H4 (cell line): ENCODE measurements around the gene GAGE12E. TPM values are rescaled to one million over a fixed set of nuclear protein-coding genes. Genes with fewer than 3 reads are reported as not detected.
"Not testable (repeated sequence)": the region's sequence is repeated elsewhere in the genome, so short reads cannot be mapped to it uniquely, and the experiment has no call there.

Experiments
- DNase-seq: peaks from one replicate; pipeline ENCODE4 v3.0.0-alpha.2; 2015; ENCODE audit warnings: low spot score
- total RNA-seq: library from RNA; depleted of rRNA; stranded (reverse); fragments of >200 nt; shearing (Covaris generic); gene quantifications from 2 replicates; pipeline ENCODE4 v1.2.3, GENCODE V29; 2014; rRNA removed

The GAGE12E gene
- total RNA-seq: not detected in 2 replicates

GRCh38 chrX:49550989-49551388 is at the start of gene GAGE12E:
Gene GAGE12E (plus strand): TSS chrX:49551289. CDS start chrX:49552444, 1,155 bp downstream.
- not testable (repeated sequence) for DNase-seq

GRCh38 chrX:49531877-49532276 is 19.2 kb upstream of the GAGE12E start, which contains the start of gene GAGE12C:
Gene GAGE12C (plus strand): TSS chrX:49532177. CDS start chrX:49533332, 1,155 bp downstream.
- not testable (repeated sequence) for DNase-seq

- not testable (repeated sequence) for DNase-seq
Observed at GRCh38 chrX:49541433-49541832, 9.7 kb upstream of the GAGE12E start, which contains the start of gene GAGE12D. Gene GAGE12D (plus strand): TSS chrX:49541733. CDS start chrX:49542888, 1,155 bp downstream.

GRCh38 chrX:49560542-49560941 is 9.5 kb downstream of the GAGE12E start, which contains the start of gene GAGE12F:
Gene GAGE12F (plus strand): TSS chrX:49560842. CDS start chrX:49561997, 1,155 bp downstream.
- DNase-seq: not testable (repeated sequence)

GRCh38 chrX:49568728-49569127 is 17.6 kb downstream of the GAGE12E start:
- DNase-seq: not testable (repeated sequence)

- not testable (repeated sequence) for DNase-seq
Observed at GRCh38 chrX:49569152-49569551, 18.1 kb downstream of the GAGE12E start.

GRCh38 chrX:49570100-49570499 is 19.0 kb downstream of the GAGE12E start, which contains the start of gene GAGE12G:
Gene GAGE12G (plus strand): TSS chrX:49570400. CDS start chrX:49571555, 1,155 bp downstream.
- DNase-seq: not testable (repeated sequence)

- DNase-seq: not testable (repeated sequence)
Observed at GRCh38 chrX:49579649-49580048, 28.6 kb downstream of the GAGE12E start, which contains the start of gene GAGE12H. Gene GAGE12H (plus strand): TSS chrX:49579949. CDS start chrX:49581104, 1,155 bp downstream.

- not testable (repeated sequence) for DNase-seq
Observed at GRCh38 chrX:49589196-49589595, 38.1 kb downstream of the GAGE12E start, which contains the start of gene GAGE2A. Gene GAGE2A (plus strand): TSS chrX:49589496. CDS start chrX:49590651, 1,155 bp downstream.

GRCh38 chrX:49589769-49590478 is 38.8 kb downstream of the GAGE12E start:
- DNase-seq: not testable (repeated sequence)

- not testable (repeated sequence) for DNase-seq
Observed at GRCh38 chrX:49590488-49590887, 39.4 kb downstream of the GAGE12E start.

- not testable (repeated sequence) for DNase-seq
Observed at GRCh38 chrX:49598720-49599119, 47.6 kb downstream of the GAGE12E start, which contains the start of gene GAGE1. Gene GAGE1 (plus strand): TSS chrX:49599020. CDS start chrX:49600175, 1,155 bp downstream.

Other genes starting within 250 kb of the GAGE12E start
- not detected in 2 replicates for gene GAGE10, start 247.6 kb upstream of the GAGE12E start, total RNA-seq
- gene GAGE12J, start 229.3 kb upstream of the GAGE12E start, total RNA-seq: not detected in 2 replicates
- not detected in 2 replicates for gene GAGE13, start 219.7 kb upstream of the GAGE12E start, total RNA-seq
- gene GAGE12C, start 19.1 kb upstream of the GAGE12E start, total RNA-seq: 0.90 TPM in 1 of 2 replicates, not detected in the other
- 0.90 TPM in 1 of 2 replicates, not detected in the other for gene GAGE12D, start 9.6 kb upstream of the GAGE12E start, total RNA-seq
- gene GAGE12F, start 9.6 kb downstream of the GAGE12E start, total RNA-seq: 0.35 TPM in 1 of 2 replicates, not detected in the other
- 0.35 TPM in 1 of 2 replicates, not detected in the other for gene GAGE12G, start 19.1 kb downstream of the GAGE12E start, total RNA-seq
- gene GAGE12H, start 28.7 kb downstream of the GAGE12E start, total RNA-seq: not detected in 2 replicates
- gene GAGE2A, start 38.2 kb downstream of the GAGE12E start, total RNA-seq: not detected in 2 replicates
- gene GAGE1, start 47.7 kb downstream of the GAGE12E start, total RNA-seq: not detected in 2 replicates
- gene PAGE1, start 144.7 kb downstream of the GAGE12E start, total RNA-seq: 0.39 and 0.41 TPM in 2 replicates